Cardiac muscle cell (in vitro differentiated cells and primary cell): ENCODE data around the gene ANAPC7. TPM values are rescaled to one million over a fixed set of nuclear protein-coding genes. Genes with fewer than 3 reads are reported as not detected.

ENCODE experiments used
- DNase-seq, 2 donors: peaks; one replicate each; pipeline versions ENCODE4 v3.0.0 to v3.0.0-alpha.2; 2010 to 2017; ENCODE audit warnings: low read depth in 1 of 2, low spot score in 1 of 2
- H3K27ac ChIP-seq: fragments of 200-600 bp; sonication (generic); 2 replicates; pipeline ENCODE4 v1.5.1; 2016
- H3K27me3 ChIP-seq: fragments of 200-600 bp; sonication (generic); 2 replicates; pipeline ENCODE4 v1.6.0; 2016; ENCODE audit warnings: control low read depth
- H3K36me3 ChIP-seq: fragments of 200-600 bp; sonication (generic); 2 replicates; pipeline ENCODE4 v1.5.1; 2016; ENCODE audit warnings: control low read depth
- H3K4me1 ChIP-seq: fragments of 200-600 bp; sonication (generic); 2 replicates; pipeline ENCODE4 v1.8.1; 2017; ENCODE audit warnings: low read depth, mild to moderate bottlenecking, mixed run types
- H3K4me3 ChIP-seq: fragments of 200-600 bp; sonication (generic); 2 replicates; pipeline ENCODE4 v1.5.1; 2016; ENCODE audit warnings: mild to moderate bottlenecking
- H3K9me3 ChIP-seq: fragments of 200-600 bp; sonication (generic); 2 replicates; pipeline ENCODE4 v1.5.1; 2017; ENCODE audit warnings: low read depth, mild to moderate bottlenecking, control low read depth
- polyA plus RNA-seq: library from polyadenylated mRNA; unstranded; fragments of >200 nt; fragmentation: Nextera tagmentation; extraction: Ambion mirVana; gene quantifications from 2 replicates; pipeline ENCODE4 v1.2.1, GENCODE V29; 2016
- total RNA-seq: library from RNA; depleted of rRNA; stranded (reverse); fragments of >200 nt; gene quantifications from 2 replicates; pipeline ENCODE4 v1.2.3, GENCODE V29; 2016
- TF ChIP-seq, protein P1 (sequence below): IDR thresholded peaks from 2 replicates; pipeline ENCODE4 v1.5.1; 2012; ENCODE audit warnings: low read depth, mild to moderate bottlenecking, low read length

Gene ANAPC7
- total and polyA plus RNA-seq, 2 experiments from 2014 or later = 54.6 to 55.4 TPM

DNA sequence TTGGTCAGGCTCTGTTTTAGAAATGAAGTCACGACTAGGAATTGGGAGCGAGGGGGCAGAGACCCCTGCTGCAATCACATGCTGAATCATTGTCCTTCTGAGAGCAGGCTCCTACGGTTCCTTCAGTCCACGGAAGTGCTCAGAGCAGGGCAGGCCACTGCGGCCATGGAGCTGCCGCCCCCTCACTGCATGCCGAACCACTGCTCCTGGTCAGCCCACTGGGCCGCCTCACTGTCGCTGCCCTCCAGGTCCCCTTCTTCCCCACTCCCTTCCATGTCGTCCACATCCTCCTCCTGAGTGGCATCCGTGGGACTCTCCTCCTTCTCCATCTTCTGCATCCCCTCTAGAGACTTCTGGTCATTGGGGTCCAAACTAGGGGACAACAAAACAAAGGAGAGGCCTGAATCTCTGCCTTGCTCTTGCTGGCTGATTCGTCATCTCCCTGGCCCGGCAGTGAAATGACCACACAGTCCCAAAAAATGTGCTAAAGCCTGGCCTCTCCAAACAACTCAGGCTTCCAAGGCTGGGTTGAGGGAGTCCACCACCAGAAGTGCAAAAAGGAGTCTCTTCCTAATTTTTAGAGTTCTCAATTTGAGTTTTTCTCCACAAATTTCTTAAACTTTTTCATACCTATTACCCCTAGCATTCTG lies 29.4 kb downstream of the ANAPC7 start:
- Histone ChIP-seq H3K27ac (no peak overlapping the region), H3K27me3 (no peaks in the 10 kb centered on the region), H3K4me1 (peaks cover 11% of the 10 kb centered on the region), H3K9me3 (no peaks in the 10 kb centered on the region), H3K4me3 (no peak overlapping the region), H3K36me3 (peaks cover 35% of the 10 kb centered on the region)
- no peak for DNase-seq
- TF ChIP-seq, protein P1, sequence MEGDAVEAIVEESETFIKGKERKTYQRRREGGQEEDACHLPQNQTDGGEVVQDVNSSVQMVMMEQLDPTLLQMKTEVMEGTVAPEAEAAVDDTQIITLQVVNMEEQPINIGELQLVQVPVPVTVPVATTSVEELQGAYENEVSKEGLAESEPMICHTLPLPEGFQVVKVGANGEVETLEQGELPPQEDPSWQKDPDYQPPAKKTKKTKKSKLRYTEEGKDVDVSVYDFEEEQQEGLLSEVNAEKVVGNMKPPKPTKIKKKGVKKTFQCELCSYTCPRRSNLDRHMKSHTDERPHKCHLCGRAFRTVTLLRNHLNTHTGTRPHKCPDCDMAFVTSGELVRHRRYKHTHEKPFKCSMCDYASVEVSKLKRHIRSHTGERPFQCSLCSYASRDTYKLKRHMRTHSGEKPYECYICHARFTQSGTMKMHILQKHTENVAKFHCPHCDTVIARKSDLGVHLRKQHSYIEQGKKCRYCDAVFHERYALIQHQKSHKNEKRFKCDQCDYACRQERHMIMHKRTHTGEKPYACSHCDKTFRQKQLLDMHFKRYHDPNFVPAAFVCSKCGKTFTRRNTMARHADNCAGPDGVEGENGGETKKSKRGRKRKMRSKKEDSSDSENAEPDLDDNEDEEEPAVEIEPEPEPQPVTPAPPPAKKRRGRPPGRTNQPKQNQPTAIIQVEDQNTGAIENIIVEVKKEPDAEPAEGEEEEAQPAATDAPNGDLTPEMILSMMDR = no peak

DNA sequence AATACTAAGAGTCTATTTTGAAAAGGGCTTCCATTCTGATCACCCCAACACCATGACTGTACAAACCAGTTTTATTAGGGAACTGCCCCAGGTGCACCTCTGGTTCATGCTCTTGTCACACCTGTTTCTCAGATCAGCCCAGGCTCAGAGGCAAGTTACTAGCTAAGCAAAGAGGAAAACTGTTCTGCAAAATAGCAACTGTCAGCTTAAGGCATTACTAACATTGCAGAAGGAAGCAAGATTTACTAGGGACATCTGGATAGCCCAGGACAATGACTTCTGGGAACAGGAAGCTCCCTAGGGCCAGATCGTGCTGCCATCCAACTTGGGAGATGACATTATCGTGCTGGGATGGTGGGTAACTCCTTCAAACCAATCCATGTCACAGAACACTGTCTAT lies 30.1 kb downstream of the ANAPC7 start:
- TF ChIP-seq, protein P1 = no peak
- Histone ChIP-seq H3K9me3 (no peaks in the 10 kb centered on the region), H3K4me1 (peaks cover 11% of the 10 kb centered on the region), H3K4me3 (no peak overlapping the region), H3K27me3 (no peaks in the 10 kb centered on the region), H3K36me3 (peaks cover 32% of the 10 kb centered on the region), H3K27ac (peak overlapping the region; percentile 43)
- DNase-seq = no peak

DNA sequence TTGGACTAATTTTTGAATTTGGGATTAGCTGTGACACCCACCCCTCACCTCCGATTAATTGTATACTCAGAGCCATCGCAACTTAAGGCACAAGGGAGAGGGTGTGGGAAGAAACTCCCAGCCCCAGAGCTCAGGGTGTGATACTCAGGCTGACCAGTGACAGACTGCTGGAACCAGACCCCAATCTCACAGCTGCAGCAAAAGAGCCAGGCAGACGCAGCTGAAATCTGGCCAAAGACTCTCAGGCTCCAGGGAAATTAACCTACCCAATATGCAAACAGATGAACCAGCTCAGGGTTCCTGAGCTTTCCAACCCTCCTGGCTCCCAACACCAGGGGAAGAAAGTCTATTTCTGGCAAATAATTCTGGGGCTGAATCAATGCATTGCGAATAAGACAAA lies 30.5 kb downstream of the ANAPC7 start:
- peaks cover 28% of the 10 kb centered on the region for H3K36me3 ChIP-seq
- TF ChIP-seq, protein P1 = no peak
- DNase-seq = no peak
- no peaks in the 10 kb centered on the region for H3K9me3 ChIP-seq
- peaks cover 10% of the 10 kb centered on the region for H3K4me1 ChIP-seq
- no peaks in the 10 kb centered on the region for H3K27me3 ChIP-seq
- peak overlapping the region; percentile 43 for H3K27ac ChIP-seq
- H3K4me3 ChIP-seq = no peak overlapping the region

DNA sequence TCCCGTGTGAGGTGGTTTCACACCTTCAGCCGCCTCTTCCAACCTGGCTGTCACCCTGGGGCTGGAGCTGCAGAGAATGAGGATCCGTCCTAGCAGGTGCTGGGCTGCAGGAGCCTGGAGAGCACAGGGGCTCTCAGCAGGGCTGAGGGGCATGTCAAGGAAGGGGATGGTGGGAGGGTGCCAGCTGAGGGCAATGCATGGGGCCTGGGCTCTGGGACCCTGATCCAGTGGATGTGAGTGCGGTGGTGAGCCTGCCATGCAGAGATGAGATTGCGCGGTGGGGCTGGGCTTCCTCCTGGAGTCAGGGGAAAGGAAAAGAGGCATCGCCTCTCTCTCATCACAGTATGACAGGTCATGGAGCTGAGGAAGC lies 31.5 kb downstream of the ANAPC7 start:
- peaks cover 26% of the 10 kb centered on the region for H3K36me3 ChIP-seq
- TF ChIP-seq, protein P1 = no peak

DNA sequence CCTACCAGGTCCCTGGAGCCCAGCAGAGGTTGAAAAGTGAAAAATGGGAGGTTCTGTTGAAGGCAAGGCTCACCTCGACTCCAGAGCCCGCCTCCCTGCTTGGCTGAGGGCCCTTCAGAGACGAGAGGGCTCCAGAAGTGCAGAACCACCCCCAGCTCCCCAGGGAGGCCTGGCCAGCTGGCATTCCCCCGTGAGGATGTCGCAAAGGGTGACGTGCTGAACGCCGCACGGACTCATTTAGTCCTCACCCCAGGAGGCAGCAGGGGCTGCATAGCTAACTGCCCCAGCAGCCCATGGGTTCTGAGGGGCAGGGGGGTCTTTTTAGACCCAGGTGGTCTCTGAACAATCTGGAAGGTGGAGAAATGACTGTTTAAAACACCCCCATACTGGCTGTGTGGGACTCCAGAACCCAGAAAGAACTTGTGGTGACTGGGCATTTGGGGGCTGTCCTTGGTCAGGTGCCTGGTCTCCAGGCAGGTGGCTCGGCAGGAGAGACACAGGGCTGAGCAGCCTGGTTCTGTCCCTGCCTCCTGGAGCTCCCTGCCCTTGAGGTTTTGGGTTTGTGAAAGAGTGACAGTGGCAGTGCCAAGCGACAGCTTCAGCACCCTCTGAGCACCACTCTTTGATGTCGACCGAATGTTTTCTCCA lies 32.0 kb downstream of the ANAPC7 start:
- Histone ChIP-seq H3K4me3 (no peak overlapping the region), H3K27me3 (no peaks in the 10 kb centered on the region), H3K9me3 (no peaks in the 10 kb centered on the region), H3K4me1 (no peaks in the 10 kb centered on the region), H3K27ac (no peak overlapping the region), H3K36me3 (peaks cover 26% of the 10 kb centered on the region)
- TF ChIP-seq, protein P1 = no peak
- peak in 1 of 2 donors; percentile 32 for DNase-seq

More for the DNA sequence above, 31.5 kb downstream of the ANAPC7 start:
- no peak overlapping the region for H3K4me3 ChIP-seq
- no peaks in the 10 kb centered on the region for H3K9me3 ChIP-seq
- H3K27me3 ChIP-seq = no peaks in the 10 kb centered on the region
- no peak overlapping the region for H3K27ac ChIP-seq
- H3K4me1 ChIP-seq = no peaks in the 10 kb centered on the region
- no peak for DNase-seq
